ENCODE data around the gene PRKN.

The PRKN gene

DNA sequence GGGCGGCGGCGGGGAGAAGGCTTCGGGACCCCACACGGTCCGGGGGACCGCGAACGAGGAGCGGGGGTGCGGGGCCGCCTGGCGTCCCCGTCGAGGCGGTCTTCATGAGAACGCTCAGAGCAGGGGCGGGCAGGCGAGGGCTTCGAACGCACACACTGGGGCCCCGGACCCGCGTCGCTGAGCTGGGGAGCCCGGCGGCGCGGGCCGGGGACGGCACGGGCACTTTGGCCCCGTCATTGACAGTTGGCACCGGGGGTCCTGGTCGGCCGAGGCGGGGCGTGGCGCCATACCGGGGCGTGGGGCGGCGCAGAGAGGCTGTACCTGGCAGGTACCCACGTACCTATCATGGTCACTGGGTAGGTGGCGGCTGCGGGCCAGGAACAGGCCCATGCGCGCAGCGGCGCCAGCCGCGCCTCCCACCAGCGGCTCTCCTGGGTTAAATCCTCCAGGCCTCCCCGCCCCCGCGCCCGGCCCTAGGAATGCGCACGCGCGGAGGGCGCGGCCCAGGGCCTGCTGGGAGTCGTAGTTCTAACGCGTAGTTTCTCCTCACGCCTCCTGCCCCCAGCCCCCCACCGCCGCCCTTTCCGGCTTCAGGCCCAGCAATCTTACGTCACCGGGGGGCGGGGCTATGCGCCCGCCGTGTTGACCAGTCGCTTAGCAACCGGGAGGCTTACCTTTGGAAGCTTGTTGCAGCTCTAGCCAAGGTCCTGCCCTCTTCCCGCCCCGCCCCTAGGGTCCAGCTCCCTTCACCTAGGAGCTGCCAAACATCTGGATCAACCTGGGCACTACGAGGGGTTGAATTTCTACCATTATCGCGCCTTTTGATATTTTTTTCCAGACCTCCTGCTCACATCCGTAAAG lies at the start of gene PRKN, which contains the start of gene PACRG:
TSS of gene PRKN (minus strand) at position 445 of the 861 bp plus-strand sequence.
TSS of gene PACRG (plus strand) at position 653 of the 861 bp plus-strand sequence.
- Histone ChIP-seq H3K27ac (peak within 1 kb of the TSS; percentile 56 to 81 (median 73); a peak in 21 of 22 replicates), H4K20me1 (no peaks in the 10 kb centered on the region), H3K9me3 (replicated peaks in 1 of 11) (peaks cover 0 to 13% (median 0%) of the 10 kb centered on the region in 11 experiments; a peak in 5 of 22 replicates), H3K4me3 (peak within 1 kb of the TSS; percentile 68 to 85 (median 77)), H3K4me2 (peak within 1 kb of the TSS; percentile 77 to 94 (median 84)), H3K36me3 (no peaks in the 10 kb centered on the region), H3K9ac (peak within 1 kb of the TSS; percentile 68 to 92 (median 84)), H3K27me3 (no peaks in the 10 kb centered on the region), H3K4me1 (peaks cover 0 to 10% (median 5%) of the 10 kb centered on the region in 10 experiments; a peak in 6 of 20 replicates)
- no peak for TF ChIP-seq Cebpa-rat (IDR thresholded peaks at IDR 0.05)

DNA sequence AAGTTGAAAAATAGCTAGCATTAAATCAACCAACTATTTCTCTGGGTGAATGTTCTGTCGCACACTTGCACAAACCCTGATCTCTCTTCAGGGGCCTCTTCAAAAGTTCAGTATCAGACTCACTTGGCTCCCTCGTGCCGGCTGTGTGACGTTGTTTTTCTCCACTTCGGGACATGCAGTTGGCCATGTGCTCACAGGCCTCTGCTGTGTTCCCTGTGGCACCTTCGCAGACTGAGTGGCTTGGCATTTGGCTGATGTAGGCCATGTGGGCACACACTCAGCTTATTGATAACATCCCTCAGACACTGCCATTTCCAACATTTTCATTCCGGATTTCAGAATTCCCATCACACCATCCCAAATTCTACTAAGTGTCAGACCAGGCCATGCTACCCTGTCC lies 49.5 kb upstream of the PRKN start:
- Histone ChIP-seq H4K20me1 (no peaks in the 10 kb centered on the region), H3K27ac (no peak overlapping the region), H3K9ac (no peak overlapping the region), H3K9me3 (replicated peaks in 1 of 11) (peaks cover 3 to 17% (median 13%) of the 10 kb centered on the region in 11 experiments; a peak in 16 of 22 replicates), H3K4me1 (no peaks in the 10 kb centered on the region), H3K4me2 (no peak overlapping the region), H3K27me3 (no peaks in the 10 kb centered on the region), H3K4me3 (no peak overlapping the region), H3K36me3 (no peaks in the 10 kb centered on the region)
- no peak for TF ChIP-seq Cebpa-rat (IDR thresholded peaks at IDR 0.05)

DNA sequence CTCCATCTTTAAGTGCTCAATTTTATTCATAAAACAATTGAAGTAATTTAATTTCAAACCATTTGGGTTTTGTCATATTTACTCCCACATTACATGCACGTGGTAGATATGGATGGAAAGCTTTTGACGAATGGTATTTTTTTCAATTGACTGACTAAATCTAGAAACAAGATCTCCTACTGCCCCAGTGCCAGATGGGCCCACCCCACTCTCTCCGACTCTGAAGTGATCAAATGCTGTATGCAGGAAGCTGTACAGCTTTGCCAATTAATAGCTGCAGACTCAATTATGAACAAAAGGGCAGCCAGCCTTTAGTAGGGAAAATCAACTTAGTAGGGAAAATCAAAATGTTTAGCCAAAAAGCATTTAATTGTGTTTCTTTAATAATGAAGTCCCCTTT lies 46.4 kb upstream of the PRKN start:
- Histone ChIP-seq H3K27ac (no peak overlapping the region), H3K9me3 (replicated peaks in 1 of 11) (peaks cover 0 to 3% (median 0%) of the 10 kb centered on the region in 11 experiments; a peak in 5 of 22 replicates), H3K9ac (no peak overlapping the region), H4K20me1 (no peaks in the 10 kb centered on the region), H3K36me3 (no peaks in the 10 kb centered on the region), H3K4me1 (no peaks in the 10 kb centered on the region), H3K4me2 (no peak overlapping the region), H3K4me3 (no peak overlapping the region), H3K27me3 (no peaks in the 10 kb centered on the region)
- no peak for TF ChIP-seq Cebpa-rat (IDR thresholded peaks at IDR 0.05)

DNA sequence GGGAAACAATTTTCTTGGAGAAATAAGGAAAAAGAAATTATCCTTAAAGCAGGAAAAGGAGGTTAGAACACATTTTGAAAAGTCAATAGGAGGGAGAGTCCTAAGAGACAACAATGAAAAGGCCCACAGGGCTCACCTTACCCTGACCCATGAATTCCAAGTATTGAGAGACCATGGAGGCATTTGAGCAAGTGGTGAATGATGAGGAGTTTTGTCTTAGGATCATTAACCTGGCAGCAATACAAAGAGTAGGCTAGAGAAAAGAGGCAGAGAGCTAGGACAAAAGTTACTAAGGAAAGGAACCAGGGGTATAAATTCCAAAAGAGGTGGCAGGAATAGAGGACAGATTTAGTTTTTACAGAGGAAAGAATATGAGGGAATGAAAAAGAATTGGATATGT lies 44.9 kb upstream of the PRKN start:
- H3K9ac ChIP-seq, result no peak overlapping the region
- H3K27ac ChIP-seq, result no peak overlapping the region
- no peak overlapping the region for H3K4me2 ChIP-seq
- no peaks in the 10 kb centered on the region for H4K20me1 ChIP-seq
- H3K4me3 ChIP-seq, result no peak overlapping the region
- H3K27me3 ChIP-seq, result no peaks in the 10 kb centered on the region
- no peak for TF ChIP-seq Cebpa-rat (IDR thresholded peaks at IDR 0.05)
- no peaks in the 10 kb centered on the region for H3K9me3 ChIP-seq (replicated peaks in 1 of 11)
- H3K4me1 ChIP-seq, result no peaks in the 10 kb centered on the region
- no peaks in the 10 kb centered on the region for H3K36me3 ChIP-seq

DNA sequence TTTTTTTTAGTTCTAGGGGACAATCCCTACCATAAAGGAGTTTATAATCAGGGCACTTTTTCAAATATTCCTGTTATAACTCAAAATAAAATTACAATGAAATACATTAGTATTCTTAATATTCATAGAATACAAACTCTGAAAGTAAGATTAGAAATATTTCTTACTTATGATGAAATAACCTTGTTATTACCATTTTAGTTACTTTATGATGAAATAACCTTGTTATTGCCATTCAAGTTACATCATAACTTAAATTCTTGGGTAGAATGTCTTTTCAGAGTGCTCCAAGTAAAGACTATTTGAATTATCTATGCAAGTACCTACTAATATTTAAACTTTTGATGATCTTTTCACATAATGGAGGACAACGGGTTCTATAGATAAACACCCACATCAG lies 43.4 kb upstream of the PRKN start:
- H3K27me3 ChIP-seq, result no peaks in the 10 kb centered on the region
- no peak overlapping the region for H3K27ac ChIP-seq
- H3K4me2 ChIP-seq, result no peak overlapping the region
- H4K20me1 ChIP-seq, result no peaks in the 10 kb centered on the region
- H3K4me1 ChIP-seq, result no peaks in the 10 kb centered on the region
- H3K9me3 ChIP-seq (replicated peaks in 1 of 11), result no peaks in the 10 kb centered on the region
- no peak for TF ChIP-seq Cebpa-rat (IDR thresholded peaks at IDR 0.05)
- no peak overlapping the region for H3K9ac ChIP-seq
- no peaks in the 10 kb centered on the region for H3K36me3 ChIP-seq
- H3K4me3 ChIP-seq, result no peak overlapping the region

DNA sequence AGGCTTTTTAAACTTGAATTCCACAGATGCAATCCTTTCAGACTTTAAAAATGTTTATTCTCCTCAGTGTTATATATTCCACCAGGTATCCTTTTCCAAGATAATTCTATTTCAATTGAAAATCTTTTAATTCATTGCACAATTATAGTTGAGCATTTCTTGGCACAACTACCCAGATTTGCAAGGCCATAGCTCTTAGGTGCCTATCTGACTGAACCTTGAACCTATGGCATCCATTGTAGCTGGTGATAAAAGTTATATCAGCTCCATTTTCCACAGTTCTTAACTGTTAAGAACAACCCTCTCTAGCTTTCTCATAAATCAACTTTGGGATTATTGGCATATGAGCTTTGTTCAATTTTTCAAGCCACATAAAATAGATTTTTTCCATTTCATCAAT lies 42.6 kb upstream of the PRKN start:
- Histone ChIP-seq H3K9me3 (replicated peaks in 1 of 11) (no peaks in the 10 kb centered on the region), H3K9ac (no peak overlapping the region), H3K4me1 (no peaks in the 10 kb centered on the region), H3K36me3 (no peaks in the 10 kb centered on the region), H3K27me3 (no peaks in the 10 kb centered on the region), H3K27ac (no peak overlapping the region), H4K20me1 (no peaks in the 10 kb centered on the region), H3K4me3 (no peak overlapping the region), H3K4me2 (no peak overlapping the region)
- TF ChIP-seq Cebpa-rat (IDR thresholded peaks at IDR 0.05), result no peak

DNA sequence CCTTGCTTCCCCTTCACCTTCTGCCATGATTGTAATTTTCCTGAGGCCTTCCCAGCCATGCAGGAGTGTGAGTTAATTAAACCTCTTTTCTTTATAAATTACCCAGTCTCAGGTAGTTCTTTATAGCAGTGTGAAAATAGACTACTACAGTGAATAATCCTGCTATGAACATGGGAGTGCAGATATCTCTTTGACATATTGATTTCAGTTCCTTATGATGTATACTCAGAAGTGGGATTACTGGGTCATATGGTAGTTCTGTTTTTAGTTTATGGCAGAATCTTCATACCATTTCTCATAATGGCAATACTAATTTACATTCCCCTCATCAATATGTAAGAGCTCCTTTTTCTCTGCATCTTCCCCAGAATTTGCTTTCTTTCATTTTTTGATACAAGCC lies 26.2 kb upstream of the PRKN start:
- TF ChIP-seq Cebpa-rat (IDR thresholded peaks at IDR 0.05), result no peak
- H4K20me1 ChIP-seq, result no peaks in the 10 kb centered on the region
- H3K4me3 ChIP-seq, result no peak overlapping the region
- no peak overlapping the region for H3K27ac ChIP-seq
- H3K4me1 ChIP-seq, result no peaks in the 10 kb centered on the region
- no peaks in the 10 kb centered on the region for H3K27me3 ChIP-seq
- H3K9me3 ChIP-seq (replicated peaks in 1 of 11), result no peaks in the 10 kb centered on the region
- H3K36me3 ChIP-seq, result no peaks in the 10 kb centered on the region
- H3K9ac ChIP-seq, result no peak overlapping the region
- no peak overlapping the region for H3K4me2 ChIP-seq

DNA sequence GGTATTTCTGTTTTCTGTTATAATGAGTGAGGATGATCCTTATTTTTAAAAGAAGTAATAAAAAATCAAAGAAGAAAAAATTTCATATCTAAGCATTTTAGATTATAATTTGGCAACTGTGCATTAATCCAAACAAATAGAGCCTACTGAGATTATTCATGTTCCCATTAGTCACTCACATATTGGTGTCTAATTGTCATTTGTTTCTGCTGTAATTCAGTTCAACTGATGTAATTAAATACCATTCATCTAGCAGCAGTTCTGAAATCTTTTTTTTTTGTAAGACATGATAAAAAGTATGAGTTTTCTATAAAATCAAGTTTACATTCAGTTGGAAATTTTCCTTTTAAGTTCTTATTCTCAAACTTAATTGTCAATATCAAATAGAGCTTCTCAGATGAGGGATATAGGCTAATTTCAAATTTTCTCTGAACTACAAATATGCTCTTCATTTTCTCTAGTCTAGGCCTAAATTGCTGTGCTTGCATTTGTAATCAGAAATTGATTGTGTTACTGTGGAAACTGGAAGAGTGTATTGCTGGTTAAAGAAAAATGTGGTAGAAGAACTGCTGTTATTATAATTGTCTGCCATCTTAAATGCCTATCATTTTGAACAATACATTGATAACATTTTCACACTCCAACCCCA lies 23.8 kb upstream of the PRKN start:
- Histone ChIP-seq H4K20me1 (no peaks in the 10 kb centered on the region), H3K36me3 (no peaks in the 10 kb centered on the region), H3K4me2 (no peak overlapping the region), H3K27ac (no peak overlapping the region), H3K9me3 (replicated peaks in 1 of 11) (no peaks in the 10 kb centered on the region), H3K9ac (no peak overlapping the region), H3K4me1 (no peaks in the 10 kb centered on the region), H3K4me3 (no peak overlapping the region), H3K27me3 (no peaks in the 10 kb centered on the region)
- TF ChIP-seq Cebpa-rat (IDR thresholded peaks at IDR 0.05), result no peak

DNA sequence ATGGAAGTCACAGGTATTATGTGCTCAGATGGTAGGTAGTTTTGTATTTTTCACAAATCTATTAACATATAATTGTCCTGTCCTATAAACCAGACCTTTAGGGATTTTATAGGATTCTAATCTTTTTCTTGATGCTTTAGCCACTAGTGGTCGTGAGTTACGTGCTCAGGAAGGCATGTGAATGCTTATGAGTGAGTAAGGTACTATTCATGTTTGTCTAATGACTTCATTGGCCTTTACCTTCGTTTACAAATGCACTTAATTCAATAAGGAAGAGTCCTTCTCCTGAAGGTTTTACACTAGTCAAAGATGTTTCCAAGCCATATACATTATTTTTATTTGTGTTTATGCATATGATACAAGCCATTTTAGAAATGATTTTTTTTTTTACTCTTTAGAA lies 23.2 kb upstream of the PRKN start:
- H3K4me2 ChIP-seq, result no peak overlapping the region
- no peaks in the 10 kb centered on the region for H3K9me3 ChIP-seq (replicated peaks in 1 of 11)
- no peaks in the 10 kb centered on the region for H3K27me3 ChIP-seq
- H3K4me3 ChIP-seq, result no peak overlapping the region
- H3K27ac ChIP-seq, result no peak overlapping the region
- H4K20me1 ChIP-seq, result no peaks in the 10 kb centered on the region
- no peak overlapping the region for H3K9ac ChIP-seq
- no peaks in the 10 kb centered on the region for H3K4me1 ChIP-seq
- H3K36me3 ChIP-seq, result no peaks in the 10 kb centered on the region
- no peak for TF ChIP-seq Cebpa-rat (IDR thresholded peaks at IDR 0.05)
